Measurements from ENCODE around the gene DBN1.
"Not testable (repeated sequence)": the region's sequence is repeated elsewhere in the genome, so short reads cannot be mapped to it uniquely, and the experiment has no call there.

DBN1 gene

GRCh38 chr5:177487144-177487543, 13.7 kb upstream of the DBN1 start:
- Histone ChIP-seq H3K27me3 (replicated peaks; ENCODE audit: control insufficient read depth, insufficient read depth, low read length) (no peaks in the 10 kb centered on the region), H3K4me1 (ENCODE audit: control insufficient read depth, insufficient read depth, low read length) (peaks cover 3% of the 10 kb centered on the region), H3K4me3 (ENCODE audit: low read length) (no peak overlapping the region), H3K9me3 (ENCODE audit: control insufficient read depth, low read length) (no peaks in the 10 kb centered on the region), H3K9ac (ENCODE audit: low read length) (no peak overlapping the region), H3K36me3 (ENCODE audit: control insufficient read depth, insufficient read depth, low read length, severe bottlenecking) (peaks cover 57% of the 10 kb centered on the region)
- no peak for DNase-seq (ENCODE audit: low read depth)

DNA sequence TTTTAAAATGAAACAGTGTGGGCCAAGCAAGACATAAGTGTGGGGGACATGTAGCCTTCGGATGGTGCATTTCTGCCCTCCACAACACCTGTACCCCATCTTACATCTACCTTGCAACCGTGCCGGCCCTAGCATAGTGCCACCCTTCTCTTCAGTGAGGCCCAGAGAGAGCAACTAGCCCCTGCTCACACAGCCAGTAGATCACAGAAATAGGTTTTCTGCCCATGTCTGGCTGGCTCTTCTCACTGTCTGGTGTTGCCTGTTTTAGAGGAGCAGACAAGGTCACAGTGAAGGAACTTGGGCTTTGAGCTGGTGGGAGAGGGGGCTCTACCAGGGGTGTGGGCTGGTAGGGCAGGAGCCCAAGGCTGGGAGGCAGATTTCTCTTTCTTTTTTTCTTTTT, 12.8 kb upstream of the DBN1 start:
- H3K4me3 ChIP-seq (ENCODE audit: low read length): no peak overlapping the region
- H3K36me3 ChIP-seq (ENCODE audit: control insufficient read depth, insufficient read depth, low read length, severe bottlenecking): peaks cover 57% of the 10 kb centered on the region
- DNase-seq (ENCODE audit: low read depth): no peak
- H3K9ac ChIP-seq (ENCODE audit: low read length): no peak overlapping the region
- H3K9me3 ChIP-seq (ENCODE audit: control insufficient read depth, low read length): no peaks in the 10 kb centered on the region
- peaks cover 9% of the 10 kb centered on the region for H3K4me1 ChIP-seq (ENCODE audit: control insufficient read depth, insufficient read depth, low read length)
- no peaks in the 10 kb centered on the region for H3K27me3 ChIP-seq (replicated peaks; ENCODE audit: control insufficient read depth, insufficient read depth, low read length)

- H3K4me1 ChIP-seq (ENCODE audit: control insufficient read depth, insufficient read depth, low read length); DNase-seq (ENCODE audit: low read depth); H3K27me3 ChIP-seq (replicated peaks; ENCODE audit: control insufficient read depth, insufficient read depth, low read length): not testable (repeated sequence)
Measured at GRCh38 chr5:177485753-177486152, 12.3 kb upstream of the DBN1 start.

GRCh38 chr5:177484902-177485549, 11.6 kb upstream of the DBN1 start:
- DNase-seq (ENCODE audit: low read depth): no peak
- Histone ChIP-seq H3K9me3 (ENCODE audit: control insufficient read depth, low read length) (no peaks in the 10 kb centered on the region), H3K36me3 (ENCODE audit: control insufficient read depth, insufficient read depth, low read length, severe bottlenecking) (peaks cover 45% of the 10 kb centered on the region), H3K4me1 (ENCODE audit: control insufficient read depth, insufficient read depth, low read length) (peaks cover 13% of the 10 kb centered on the region), H3K9ac (ENCODE audit: low read length) (peak overlapping the region; percentile 8), H3K27me3 (replicated peaks; ENCODE audit: control insufficient read depth, insufficient read depth, low read length) (no peaks in the 10 kb centered on the region), H3K4me3 (ENCODE audit: low read length) (no peak overlapping the region)

More at GRCh38 chr5:177485753-177486152, 12.3 kb upstream of the DBN1 start:
- H3K9ac ChIP-seq (ENCODE audit: low read length); H3K4me3 ChIP-seq (ENCODE audit: low read length); H3K9me3 ChIP-seq (ENCODE audit: control insufficient read depth, low read length): not testable (repeated sequence)
- H3K36me3 ChIP-seq (ENCODE audit: control insufficient read depth, insufficient read depth, low read length, severe bottlenecking): peaks cover 52% of the 10 kb centered on the region

GRCh38 chr5:177483994-177484901, 10.8 kb upstream of the DBN1 start:
- H3K4me3 ChIP-seq (ENCODE audit: low read length): no peak overlapping the region
- H3K9ac ChIP-seq (ENCODE audit: low read length): no peak overlapping the region
- peaks cover 21% of the 10 kb centered on the region for H3K4me1 ChIP-seq (ENCODE audit: control insufficient read depth, insufficient read depth, low read length)
- H3K36me3 ChIP-seq (ENCODE audit: control insufficient read depth, insufficient read depth, low read length, severe bottlenecking): peaks cover 37% of the 10 kb centered on the region
- H3K9me3 ChIP-seq (ENCODE audit: control insufficient read depth, low read length): no peaks in the 10 kb centered on the region
- DNase-seq (ENCODE audit: low read depth): no peak
- no peaks in the 10 kb centered on the region for H3K27me3 ChIP-seq (replicated peaks; ENCODE audit: control insufficient read depth, insufficient read depth, low read length)

DNA sequence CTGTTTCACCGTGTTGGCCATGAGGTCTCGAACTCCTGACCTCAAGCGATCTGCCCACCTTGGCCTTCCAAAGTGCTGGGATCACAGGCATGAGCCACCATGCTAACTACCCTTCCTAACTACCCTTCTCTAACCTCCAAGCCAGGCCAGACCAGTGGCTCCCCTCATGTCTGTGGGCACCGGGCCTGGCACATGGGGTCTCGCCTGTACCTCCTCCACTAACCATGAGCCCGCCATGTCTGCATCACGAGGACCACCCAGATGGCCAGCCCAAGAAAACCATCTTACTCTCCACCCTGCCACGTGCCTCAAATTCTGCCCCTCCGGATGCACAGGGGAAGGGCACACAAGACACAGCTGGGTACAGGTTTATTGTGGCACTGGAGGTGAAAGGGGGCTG, 9.6 kb upstream of the DBN1 start:
- Histone ChIP-seq H3K4me3 (ENCODE audit: low read length) (no peak overlapping the region), H3K36me3 (ENCODE audit: control insufficient read depth, insufficient read depth, low read length, severe bottlenecking) (peaks cover 25% of the 10 kb centered on the region), H3K9ac (ENCODE audit: low read length) (no peak overlapping the region), H3K27me3 (replicated peaks; ENCODE audit: control insufficient read depth, insufficient read depth, low read length) (no peaks in the 10 kb centered on the region), H3K4me1 (ENCODE audit: control insufficient read depth, insufficient read depth, low read length) (peaks cover 29% of the 10 kb centered on the region), H3K9me3 (ENCODE audit: control insufficient read depth, low read length) (no peaks in the 10 kb centered on the region)
- no peak for DNase-seq (ENCODE audit: low read depth)

DNA sequence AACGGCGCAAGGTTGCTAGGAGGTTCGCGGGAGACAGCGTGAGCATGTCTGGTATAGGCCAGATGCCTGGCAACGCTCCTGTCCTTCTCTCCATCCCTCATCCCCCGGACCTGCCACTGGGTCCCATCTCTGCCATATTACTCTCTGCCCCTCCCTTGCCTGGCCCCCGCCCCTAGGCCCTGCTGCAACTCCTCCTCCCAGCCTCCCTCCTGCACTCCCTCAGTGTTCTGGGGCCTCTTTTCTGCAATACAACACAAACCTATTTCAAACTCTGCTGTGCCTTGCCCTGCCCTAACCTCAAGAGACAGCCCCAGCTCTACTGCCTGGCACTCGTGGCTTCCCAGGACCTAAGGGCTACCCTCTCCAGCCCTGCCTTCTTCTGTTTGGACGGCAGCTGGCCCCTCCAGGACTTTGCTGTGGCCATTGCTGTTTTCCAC, 8.9 kb upstream of the DBN1 start:
- Histone ChIP-seq H3K36me3 (ENCODE audit: control insufficient read depth, insufficient read depth, low read length, severe bottlenecking) (peaks cover 19% of the 10 kb centered on the region), H3K9me3 (ENCODE audit: control insufficient read depth, low read length) (no peaks in the 10 kb centered on the region), H3K27me3 (replicated peaks; ENCODE audit: control insufficient read depth, insufficient read depth, low read length) (no peaks in the 10 kb centered on the region), H3K9ac (ENCODE audit: low read length) (no peak overlapping the region), H3K4me1 (ENCODE audit: control insufficient read depth, insufficient read depth, low read length) (peaks cover 36% of the 10 kb centered on the region), H3K4me3 (ENCODE audit: low read length) (no peak overlapping the region)
- peak; percentile 21 for DNase-seq (ENCODE audit: low read depth)

GRCh38 chr5:177479774-177480173, 6.3 kb upstream of the DBN1 start:
- Histone ChIP-seq H3K4me1 (ENCODE audit: control insufficient read depth, insufficient read depth, low read length) (peaks cover 41% of the 10 kb centered on the region), H3K36me3 (ENCODE audit: control insufficient read depth, insufficient read depth, low read length, severe bottlenecking) (peaks cover 8% of the 10 kb centered on the region), H3K9ac (ENCODE audit: low read length) (peak overlapping the region; percentile 63), H3K9me3 (ENCODE audit: control insufficient read depth, low read length) (no peaks in the 10 kb centered on the region), H3K4me3 (ENCODE audit: low read length) (no peak overlapping the region), H3K27me3 (replicated peaks; ENCODE audit: control insufficient read depth, insufficient read depth, low read length) (no peaks in the 10 kb centered on the region)
- no peak for DNase-seq (ENCODE audit: low read depth)

DNA sequence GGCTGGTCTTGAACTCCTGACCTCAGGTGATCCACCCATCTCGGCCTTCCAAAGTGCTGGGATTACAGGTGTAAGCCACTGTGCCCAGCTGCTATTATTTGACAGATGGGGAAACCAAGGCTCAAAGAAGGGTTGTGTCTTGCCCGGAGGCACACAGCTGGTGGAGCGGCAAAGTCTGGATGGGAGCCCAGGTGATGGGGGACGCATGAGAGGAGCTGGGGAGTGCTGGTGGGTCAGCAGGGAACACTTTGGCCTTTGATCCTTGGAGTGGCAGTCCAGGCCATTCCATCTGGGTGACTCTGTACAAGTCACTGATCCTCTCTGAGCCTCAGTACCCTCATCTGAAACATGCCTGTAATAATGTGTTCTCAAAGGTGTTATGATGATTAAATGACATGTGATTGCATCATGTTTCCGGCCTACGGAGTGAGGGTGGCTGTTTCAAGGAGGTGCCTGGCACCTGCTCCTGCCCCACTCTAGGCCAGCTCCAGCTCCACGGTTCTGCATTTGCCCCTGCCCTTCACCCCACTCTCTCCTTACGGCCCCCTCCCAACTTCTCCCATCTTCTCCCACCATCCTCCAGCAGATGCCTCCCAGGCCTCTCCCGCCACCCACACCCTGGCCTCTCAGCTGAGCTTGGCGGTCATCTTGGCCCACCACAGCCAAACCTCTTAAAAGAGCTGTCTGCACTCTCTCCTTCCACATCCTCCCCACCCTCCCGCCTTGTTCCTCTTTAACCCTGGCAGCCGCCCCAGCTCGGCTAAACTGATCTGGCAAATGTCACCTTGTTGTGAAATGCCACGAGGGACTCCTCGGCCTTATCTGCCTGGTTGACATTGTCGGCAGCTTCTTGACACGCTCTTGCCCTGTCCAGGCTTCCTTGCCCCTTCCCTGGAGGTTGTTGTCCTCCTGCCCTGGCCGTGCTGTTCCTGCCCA, 5.5 kb upstream of the DBN1 start:
- DNase-seq (ENCODE audit: low read depth): peak; percentile 43
- peak overlapping the region; percentile 63 for H3K9ac ChIP-seq (ENCODE audit: low read length)
- peaks cover 47% of the 10 kb centered on the region for H3K4me1 ChIP-seq (ENCODE audit: control insufficient read depth, insufficient read depth, low read length)
- peaks cover 6% of the 10 kb centered on the region for H3K36me3 ChIP-seq (ENCODE audit: control insufficient read depth, insufficient read depth, low read length, severe bottlenecking)
- no peaks in the 10 kb centered on the region for H3K27me3 ChIP-seq (replicated peaks; ENCODE audit: control insufficient read depth, insufficient read depth, low read length)
- H3K4me3 ChIP-seq (ENCODE audit: low read length): no peak overlapping the region
- H3K9me3 ChIP-seq (ENCODE audit: control insufficient read depth, low read length): no peaks in the 10 kb centered on the region

DNA sequence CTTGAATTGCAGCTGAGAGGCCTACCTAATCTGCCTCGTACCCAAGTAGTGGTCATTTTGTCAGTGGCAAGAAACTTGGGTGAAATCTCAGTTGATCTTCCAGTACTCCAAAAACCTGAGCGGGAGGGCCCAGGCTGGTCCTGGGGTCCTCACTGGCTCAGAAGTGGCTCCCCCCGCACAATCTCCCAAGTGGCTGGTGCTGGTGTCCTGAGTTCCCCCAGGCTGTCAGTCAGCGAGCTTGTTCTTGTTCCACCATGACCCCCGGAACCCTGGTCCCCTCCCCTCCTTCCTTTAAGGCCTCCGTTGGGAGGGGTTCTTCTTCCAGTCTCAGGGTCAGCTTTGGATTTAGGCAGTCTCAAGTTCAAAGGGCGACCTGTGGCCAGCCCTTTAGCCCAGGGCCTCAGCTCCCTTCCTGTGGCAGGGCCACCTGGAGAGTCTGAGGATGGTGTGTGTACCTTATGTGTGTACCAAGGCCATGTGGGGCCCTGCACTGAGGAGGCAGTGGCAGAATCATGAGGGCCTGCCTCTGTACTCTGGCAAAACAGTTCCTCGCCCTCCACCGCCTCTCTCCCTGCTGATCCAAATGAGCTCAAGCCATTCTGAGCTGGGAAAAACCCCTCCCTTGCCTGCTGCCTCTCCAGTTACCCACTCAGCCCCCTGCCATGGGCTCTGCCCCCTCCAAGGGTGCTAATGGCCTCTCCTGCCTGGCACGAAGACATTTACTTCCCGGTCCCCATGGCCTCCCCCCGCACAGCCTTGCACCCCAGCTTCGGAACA, 4.5 kb upstream of the DBN1 start:
- Histone ChIP-seq H3K4me1 (ENCODE audit: control insufficient read depth, insufficient read depth, low read length) (peaks cover 49% of the 10 kb centered on the region), H3K36me3 (ENCODE audit: control insufficient read depth, insufficient read depth, low read length, severe bottlenecking) (no peaks in the 10 kb centered on the region), H3K9ac (ENCODE audit: low read length) (no peak overlapping the region), H3K9me3 (ENCODE audit: control insufficient read depth, low read length) (no peaks in the 10 kb centered on the region), H3K27me3 (replicated peaks; ENCODE audit: control insufficient read depth, insufficient read depth, low read length) (no peaks in the 10 kb centered on the region), H3K4me3 (ENCODE audit: low read length) (no peak overlapping the region)
- DNase-seq (ENCODE audit: low read depth): no peak

Measured in adipocyte (in vitro differentiated cells).